Tibial nerve (tissue), 3 donors: ENCODE results near the gene PKNOX1.
"Not testable (repeated sequence)": the region's sequence is repeated elsewhere in the genome, so short reads cannot be mapped to it uniquely, and the experiment has no call there.

Experiments used
- POLR2A ChIP-seq, 2 donors: fragments of 450-650 bp; IDR thresholded peaks; one replicate each; pipeline ENCODE4 v1.6.1; 2017; ENCODE audit warnings: antibody characterized with exemption in 2 of 2, mild to moderate bottlenecking in 2 of 2, moderate library complexity in 2 of 2
- TF ChIP-seq, protein P1 (sequence below), 5 experiments: fragments of 200-600 bp in 3 of 5; fragments of 450-650 bp in 2 of 5; sonication (generic) in 3 of 5; IDR thresholded peaks; one replicate each; pipeline ENCODE4 v1.5.1; 2016 to 2019; ENCODE audit warnings: antibody characterized with exemption in 5 of 5, mild to moderate bottlenecking in 3 of 5, moderate library complexity in 2 of 5

DNA sequence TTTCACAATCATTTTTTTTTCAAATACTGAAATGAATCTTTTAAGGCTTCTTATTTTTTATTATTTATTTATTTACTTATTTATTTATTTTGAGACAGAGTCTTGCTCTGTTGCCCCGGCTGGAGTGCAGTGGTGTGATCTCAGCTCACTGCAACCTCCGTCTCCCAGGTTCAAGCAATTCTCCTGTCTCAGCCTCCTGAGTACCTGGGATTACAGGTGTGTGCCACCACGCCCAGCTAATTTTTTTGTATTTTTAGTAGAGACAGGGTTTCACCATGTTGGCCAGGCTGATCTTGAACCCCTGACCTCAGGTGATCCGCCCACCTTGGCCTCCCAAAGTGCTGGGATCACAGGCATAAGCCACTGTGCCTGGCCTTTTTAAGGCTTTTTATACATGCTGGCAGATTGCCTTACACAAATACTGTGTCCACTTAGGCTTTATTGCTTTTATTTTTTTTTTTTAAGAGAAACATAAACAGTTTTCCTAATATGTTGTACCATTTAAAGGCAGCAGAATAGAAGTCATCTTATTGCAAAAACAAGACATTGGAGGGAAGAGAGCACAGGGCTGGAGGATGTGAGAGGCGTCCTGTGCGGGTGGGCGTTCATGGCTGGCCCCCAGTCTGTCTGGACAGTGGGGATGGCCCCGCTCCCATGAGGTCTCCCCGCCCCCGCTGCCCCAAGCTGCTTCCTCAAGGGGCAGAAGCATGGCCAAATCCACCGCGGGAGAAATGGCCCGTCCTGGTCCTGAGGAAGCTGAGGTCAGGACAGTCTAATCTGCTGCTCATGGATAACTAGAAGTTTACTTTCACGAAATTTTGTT is 31.9 kb downstream of the PKNOX1 start:
- TF ChIP-seq, protein P1, sequence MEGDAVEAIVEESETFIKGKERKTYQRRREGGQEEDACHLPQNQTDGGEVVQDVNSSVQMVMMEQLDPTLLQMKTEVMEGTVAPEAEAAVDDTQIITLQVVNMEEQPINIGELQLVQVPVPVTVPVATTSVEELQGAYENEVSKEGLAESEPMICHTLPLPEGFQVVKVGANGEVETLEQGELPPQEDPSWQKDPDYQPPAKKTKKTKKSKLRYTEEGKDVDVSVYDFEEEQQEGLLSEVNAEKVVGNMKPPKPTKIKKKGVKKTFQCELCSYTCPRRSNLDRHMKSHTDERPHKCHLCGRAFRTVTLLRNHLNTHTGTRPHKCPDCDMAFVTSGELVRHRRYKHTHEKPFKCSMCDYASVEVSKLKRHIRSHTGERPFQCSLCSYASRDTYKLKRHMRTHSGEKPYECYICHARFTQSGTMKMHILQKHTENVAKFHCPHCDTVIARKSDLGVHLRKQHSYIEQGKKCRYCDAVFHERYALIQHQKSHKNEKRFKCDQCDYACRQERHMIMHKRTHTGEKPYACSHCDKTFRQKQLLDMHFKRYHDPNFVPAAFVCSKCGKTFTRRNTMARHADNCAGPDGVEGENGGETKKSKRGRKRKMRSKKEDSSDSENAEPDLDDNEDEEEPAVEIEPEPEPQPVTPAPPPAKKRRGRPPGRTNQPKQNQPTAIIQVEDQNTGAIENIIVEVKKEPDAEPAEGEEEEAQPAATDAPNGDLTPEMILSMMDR (IDR thresholded peaks at IDR 0.05): not testable (repeated sequence)
- TF ChIP-seq POLR2A (IDR thresholded peaks at IDR 0.05): not testable (repeated sequence)
